ENCODE data around the gene DAND5. TPM values are rescaled to one million over a fixed set of nuclear protein-coding genes. Genes with fewer than 3 reads are reported as not detected.

Gene DAND5
- total and polyA plus RNA-seq, 9 of the 15 experiments (the other 6 are each of a cell fraction or from before 2014, with no cell fraction given) = 0.22 to 0.83 (median 0.60) TPM

DNA sequence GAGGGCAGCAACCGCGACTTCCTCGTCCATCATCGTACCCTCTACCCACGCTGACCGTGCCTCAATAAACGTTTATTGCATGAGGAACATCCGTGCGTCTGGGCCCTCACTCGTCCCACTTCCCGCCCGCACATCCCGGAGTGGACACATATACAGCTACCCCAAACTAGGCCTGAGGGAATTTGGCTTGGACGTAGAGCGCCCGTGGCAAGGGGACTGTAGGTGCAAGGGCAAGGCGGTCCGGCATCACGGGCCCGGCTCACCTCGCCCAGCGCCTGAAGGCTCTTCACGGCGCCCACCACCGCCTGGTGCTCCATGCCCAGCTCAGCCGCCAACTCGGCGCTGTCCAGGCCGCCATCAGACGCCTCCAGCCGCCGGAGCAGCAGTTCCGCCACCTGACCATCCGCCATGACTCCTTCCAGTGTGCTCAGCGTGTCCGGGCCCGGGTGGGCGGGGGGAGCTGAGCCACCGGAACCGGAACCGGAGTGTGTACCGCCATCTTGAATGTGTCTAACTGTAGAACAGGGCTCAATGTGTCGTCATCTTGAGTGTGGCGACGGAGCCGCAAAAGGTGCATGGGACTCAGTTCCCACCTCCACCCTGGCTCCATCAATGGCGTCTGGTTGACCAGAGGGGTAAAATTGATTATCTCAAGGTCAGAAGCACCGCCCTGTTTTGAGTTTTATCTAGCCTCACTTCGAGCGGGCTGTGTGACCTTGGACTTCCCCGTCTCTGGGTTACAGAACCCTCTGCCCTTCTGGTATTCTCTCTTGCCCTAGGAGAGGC, 35.9 kb upstream of the DAND5 start, which contains the start of gene FARSA (continued):
- 0 out of 2 replicates have a peak, but pooled peaks have one; percentile 45 for TF ChIP-seq PML (IDR thresholded peaks at IDR 0.05; ENCODE audit: low read length)
- TF ChIP-seq GABPB1 (CRISPR knock-in tag; IDR thresholded peaks at IDR 0.05) = peak; percentile 97
- TF ChIP-seq CREB1 (IDR thresholded peaks at IDR 0.05) = 0 out of 2 replicates have a peak, but pooled peaks have one; percentile 10
- peak; percentile 62 for TF ChIP-seq CREB1 (CRISPR knock-in tag; IDR thresholded peaks at IDR 0.05)
- 0 out of 2 replicates have a peak, but pooled peaks have one; percentile 77 for TF ChIP-seq POLR2AphosphoS2 (IDR thresholded peaks at IDR 0.05; ENCODE audit: low read length)
- TF ChIP-seq, protein P1, sequence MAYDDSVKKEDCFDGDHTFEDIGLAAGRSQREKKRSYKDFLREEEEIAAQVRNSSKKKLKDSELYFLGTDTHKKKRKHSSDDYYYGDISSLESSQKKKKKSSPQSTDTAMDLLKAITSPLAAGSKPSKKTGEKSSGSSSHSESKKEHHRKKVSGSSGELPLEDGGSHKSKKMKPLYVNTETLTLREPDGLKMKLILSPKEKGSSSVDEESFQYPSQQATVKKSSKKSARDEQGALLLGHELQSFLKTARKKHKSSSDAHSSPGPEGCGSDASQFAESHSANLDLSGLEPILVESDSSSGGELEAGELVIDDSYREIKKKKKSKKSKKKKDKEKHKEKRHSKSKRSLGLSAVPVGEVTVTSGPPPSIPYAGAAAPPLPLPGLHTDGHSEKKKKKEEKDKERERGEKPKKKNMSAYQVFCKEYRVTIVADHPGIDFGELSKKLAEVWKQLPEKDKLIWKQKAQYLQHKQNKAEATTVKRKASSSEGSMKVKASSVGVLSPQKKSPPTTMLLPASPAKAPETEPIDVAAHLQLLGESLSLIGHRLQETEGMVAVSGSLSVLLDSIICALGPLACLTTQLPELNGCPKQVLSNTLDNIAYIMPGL (CRISPR knock-in tag; IDR thresholded peaks at IDR 0.05) = peak; percentile 46; the same call in 1 of the 2 replicates
- TF ChIP-seq ZBTB7A (IDR thresholded peaks at IDR 0.05; ENCODE audit: borderline replicate concordance, control insufficient read depth, low read depth, low read length) = peak; percentile 40; the same call in 1 of the 2 replicates
- peak; percentile 99 for TF ChIP-seq POLR2G (IDR thresholded peaks at IDR 0.05; ENCODE audit: low read depth, low read length)
- TF ChIP-seq, protein P2, sequence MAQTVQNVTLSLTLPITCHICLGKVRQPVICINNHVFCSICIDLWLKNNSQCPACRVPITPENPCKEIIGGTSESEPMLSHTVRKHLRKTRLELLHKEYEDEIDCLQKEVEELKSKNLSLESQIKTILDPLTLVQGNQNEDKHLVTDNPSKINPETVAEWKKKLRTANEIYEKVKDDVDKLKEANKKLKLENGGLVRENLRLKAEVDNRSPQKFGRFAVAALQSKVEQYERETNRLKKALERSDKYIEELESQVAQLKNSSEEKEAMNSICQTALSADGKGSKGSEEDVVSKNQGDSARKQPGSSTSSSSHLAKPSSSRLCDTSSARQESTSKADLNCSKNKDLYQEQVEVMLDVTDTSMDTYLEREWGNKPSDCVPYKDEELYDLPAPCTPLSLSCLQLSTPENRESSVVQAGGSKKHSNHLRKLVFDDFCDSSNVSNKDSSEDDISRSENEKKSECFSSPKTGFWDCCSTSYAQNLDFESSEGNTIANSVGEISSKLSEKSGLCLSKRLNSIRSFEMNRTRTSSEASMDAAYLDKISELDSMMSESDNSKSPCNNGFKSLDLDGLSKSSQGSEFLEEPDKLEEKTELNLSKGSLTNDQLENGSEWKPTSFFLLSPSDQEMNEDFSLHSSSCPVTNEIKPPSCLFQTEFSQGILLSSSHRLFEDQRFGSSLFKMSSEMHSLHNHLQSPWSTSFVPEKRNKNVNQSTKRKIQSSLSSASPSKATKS (CRISPR knock-in tag; IDR thresholded peaks at IDR 0.05) = no peak
- peak; percentile 91 for TF ChIP-seq TAF9B (IDR thresholded peaks at IDR 0.05; ENCODE audit: partially characterized antibody)
- no peak for TF ChIP-seq GATAD2A (IDR thresholded peaks at IDR 0.05)
- TF ChIP-seq, protein P3, sequence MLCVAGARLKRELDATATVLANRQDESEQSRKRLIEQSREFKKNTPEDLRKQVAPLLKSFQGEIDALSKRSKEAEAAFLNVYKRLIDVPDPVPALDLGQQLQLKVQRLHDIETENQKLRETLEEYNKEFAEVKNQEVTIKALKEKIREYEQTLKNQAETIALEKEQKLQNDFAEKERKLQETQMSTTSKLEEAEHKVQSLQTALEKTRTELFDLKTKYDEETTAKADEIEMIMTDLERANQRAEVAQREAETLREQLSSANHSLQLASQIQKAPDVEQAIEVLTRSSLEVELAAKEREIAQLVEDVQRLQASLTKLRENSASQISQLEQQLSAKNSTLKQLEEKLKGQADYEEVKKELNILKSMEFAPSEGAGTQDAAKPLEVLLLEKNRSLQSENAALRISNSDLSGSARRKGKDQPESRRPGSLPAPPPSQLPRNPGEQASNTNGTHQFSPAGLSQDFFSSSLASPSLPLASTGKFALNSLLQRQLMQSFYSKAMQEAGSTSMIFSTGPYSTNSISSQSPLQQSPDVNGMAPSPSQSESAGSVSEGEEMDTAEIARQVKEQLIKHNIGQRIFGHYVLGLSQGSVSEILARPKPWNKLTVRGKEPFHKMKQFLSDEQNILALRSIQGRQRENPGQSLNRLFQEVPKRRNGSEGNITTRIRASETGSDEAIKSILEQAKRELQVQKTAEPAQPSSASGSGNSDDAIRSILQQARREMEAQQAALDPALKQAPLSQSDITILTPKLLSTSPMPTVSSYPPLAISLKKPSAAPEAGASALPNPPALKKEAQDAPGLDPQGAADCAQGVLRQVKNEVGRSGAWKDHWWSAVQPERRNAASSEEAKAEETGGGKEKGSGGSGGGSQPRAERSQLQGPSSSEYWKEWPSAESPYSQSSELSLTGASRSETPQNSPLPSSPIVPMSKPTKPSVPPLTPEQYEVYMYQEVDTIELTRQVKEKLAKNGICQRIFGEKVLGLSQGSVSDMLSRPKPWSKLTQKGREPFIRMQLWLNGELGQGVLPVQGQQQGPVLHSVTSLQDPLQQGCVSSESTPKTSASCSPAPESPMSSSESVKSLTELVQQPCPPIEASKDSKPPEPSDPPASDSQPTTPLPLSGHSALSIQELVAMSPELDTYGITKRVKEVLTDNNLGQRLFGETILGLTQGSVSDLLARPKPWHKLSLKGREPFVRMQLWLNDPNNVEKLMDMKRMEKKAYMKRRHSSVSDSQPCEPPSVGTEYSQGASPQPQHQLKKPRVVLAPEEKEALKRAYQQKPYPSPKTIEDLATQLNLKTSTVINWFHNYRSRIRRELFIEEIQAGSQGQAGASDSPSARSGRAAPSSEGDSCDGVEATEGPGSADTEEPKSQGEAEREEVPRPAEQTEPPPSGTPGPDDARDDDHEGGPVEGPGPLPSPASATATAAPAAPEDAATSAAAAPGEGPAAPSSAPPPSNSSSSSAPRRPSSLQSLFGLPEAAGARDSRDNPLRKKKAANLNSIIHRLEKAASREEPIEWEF (CRISPR knock-in tag; IDR thresholded peaks at IDR 0.05) = no peak; the same call in 1 of the 2 replicates
- TF ChIP-seq MTA3 (IDR thresholded peaks at IDR 0.05; ENCODE audit: borderline replicate concordance) = peak; percentile 10; the same call in 1 of the 2 replicates
- TF ChIP-seq SAP30 (IDR thresholded peaks at IDR 0.05; ENCODE audit: borderline replicate concordance, insufficient read depth, low read depth, low read length, poor library complexity, severe bottlenecking) = peak; percentile 90
- TF ChIP-seq ZNF589 (CRISPR knock-in tag; IDR thresholded peaks at IDR 0.05; ENCODE audit: low read depth) = 0 out of 2 replicates have a peak, but pooled peaks have one; percentile 53
- TF ChIP-seq TGIF2 (CRISPR knock-in tag; IDR thresholded peaks at IDR 0.05) = peak; percentile 63; the same call in 1 of the 2 replicates

Measured in K562 (cell line).